MM.1S (cell line): ENCODE data around the gene SUDS3.

Source experiments
- DNase-seq: peaks from one replicate; pipeline ENCODE4 v3.0.0-alpha.2; 2015
- H2AFZ ChIP-seq: fragments of 300-600 bp; sonication (generic); 2 replicates; pipeline ENCODE4 v1.6.0; 2016; ENCODE audit warnings: antibody characterized with exemption, low read length
- H3F3A ChIP-seq: fragments of 300-600 bp; sonication (generic); 2 replicates; pipeline ENCODE4 v1.6.1; 2016; ENCODE audit warnings: mild to moderate bottlenecking, antibody characterized with exemption, low read length, moderate library complexity, mixed read lengths; ENCODE audit not compliant: insufficient read depth
- H3K27ac ChIP-seq: fragments of 300-600 bp; sonication (generic); 2 replicates; pipeline ENCODE4 v1.5.1; 2016; ENCODE audit warnings: mild to moderate bottlenecking, low read length
- H3K27me3 ChIP-seq: fragments of 300-600 bp; sonication (generic); replicated peaks from 2 replicates; pipeline ENCODE4 v1.6.0; 2016; ENCODE audit warnings: low read length; ENCODE audit not compliant: insufficient read depth
- H3K36me3 ChIP-seq: fragments of 300-600 bp; sonication (generic); replicated peaks from 2 replicates; pipeline ENCODE4 v1.6.1; 2016; ENCODE audit warnings: mild to moderate bottlenecking, low read length, mixed read lengths; ENCODE audit not compliant: insufficient read depth
- H3K4me1 ChIP-seq: fragments of 300-600 bp; sonication (generic); 2 replicates; pipeline ENCODE4 v1.6.1; 2016; ENCODE audit warnings: low read length, mixed read lengths
- H3K4me2 ChIP-seq: fragments of 300-600 bp; sonication (generic); 2 replicates; pipeline ENCODE4 v1.6.0; 2016; ENCODE audit warnings: low read depth, low read length
- H3K4me3 ChIP-seq: fragments of 300-600 bp; sonication (generic); 2 replicates; pipeline ENCODE4 v1.5.1; 2016; ENCODE audit warnings: low read length, mixed read lengths
- H3K79me2 ChIP-seq: fragments of 300-600 bp; sonication (generic); 2 replicates; pipeline ENCODE4 v1.6.1; 2016; ENCODE audit warnings: mixed run types, low read length, mixed read lengths
- H3K9ac ChIP-seq: fragments of 300-600 bp; sonication (generic); 2 replicates; pipeline ENCODE4 v1.6.1; 2016; ENCODE audit warnings: low read length, mixed read lengths
- H3K9me2 ChIP-seq: fragments of 300-600 bp; sonication (generic); replicated peaks from 2 replicates; pipeline ENCODE4 v1.6.1; 2016; ENCODE audit warnings: mild to moderate bottlenecking, low read length, mixed read lengths; ENCODE audit not compliant: insufficient read depth
- H3K9me3 ChIP-seq: fragments of 300-600 bp; sonication (generic); replicated peaks from 2 replicates; pipeline ENCODE4 v1.6.1; 2016; ENCODE audit warnings: mild to moderate bottlenecking, low read length, mixed read lengths; ENCODE audit not compliant: insufficient read depth
- H4K20me1 ChIP-seq: fragments of 300-600 bp; sonication (generic); 2 replicates; pipeline ENCODE4 v1.6.1; 2016; ENCODE audit warnings: mild to moderate bottlenecking, low read length, moderate library complexity, mixed read lengths; ENCODE audit not compliant: insufficient read depth
- CTCF ChIP-seq: fragments of 300-600 bp; sonication (generic); IDR thresholded peaks from 2 replicates; pipeline ENCODE4 v1.5.1; 2016; ENCODE audit warnings: antibody characterized with exemption, low read length, mixed read lengths
- EZH2 ChIP-seq: fragments of 300-600 bp; sonication (generic); optimal IDR thresholded peaks from 2 replicates; pipeline ENCODE3; 2017; ENCODE audit warnings: low read depth, mild to moderate bottlenecking, antibody characterized with exemption, low read length, mixed read lengths
- EZH2phosphoT487 ChIP-seq: fragments of 300-600 bp; sonication (generic); IDR thresholded peaks from 2 replicates; pipeline ENCODE4 v1.6.1; 2018; ENCODE audit warnings: antibody characterized with exemption, low read length

Gene SUDS3

DNA sequence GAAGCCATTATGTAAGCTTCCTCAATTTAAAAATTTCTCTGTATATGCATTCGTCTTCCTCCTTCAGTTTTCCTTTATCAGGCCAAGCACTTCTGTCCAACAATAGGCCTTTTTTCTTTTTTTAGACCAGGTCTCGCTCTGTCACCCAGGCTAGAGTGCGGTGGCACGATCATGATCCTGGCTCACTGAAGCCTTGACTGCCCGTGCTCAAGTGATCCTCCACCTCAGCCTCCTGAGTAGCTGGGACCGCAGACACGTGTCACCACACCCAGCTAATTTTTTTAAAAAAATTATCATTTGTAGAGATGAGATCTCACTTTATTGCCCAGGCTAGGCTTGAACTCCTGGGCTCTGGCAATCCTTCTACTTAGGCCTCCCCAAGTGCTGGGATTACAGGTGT lies 29.5 kb upstream of the SUDS3 start:
- H3K9ac ChIP-seq: no peak overlapping the region
- no peak overlapping the region for H3K4me3 ChIP-seq
- H3K79me2 ChIP-seq: no peaks in the 10 kb centered on the region
- no peaks in the 10 kb centered on the region for H3K27me3 ChIP-seq
- no peaks in the 10 kb centered on the region for H4K20me1 ChIP-seq
- H3K36me3 ChIP-seq: no peaks in the 10 kb centered on the region
- no peak overlapping the region for H3K27ac ChIP-seq
- H3K4me2 ChIP-seq: no peak overlapping the region
- H2AFZ ChIP-seq: no peak overlapping the region
- no peak for DNase-seq
- H3K9me3 ChIP-seq: no peaks in the 10 kb centered on the region
- H3K9me2 ChIP-seq: no peaks in the 10 kb centered on the region
- TF ChIP-seq EZH2phosphoT487 (no peak), CTCF (no peak), EZH2 (no peak)
- H3F3A ChIP-seq: no peaks in the 10 kb centered on the region
- H3K4me1 ChIP-seq: no peaks in the 10 kb centered on the region

- Histone ChIP-seq H2AFZ (no peak overlapping the region), H3K4me1 (no peaks in the 10 kb centered on the region), H3K4me3 (no peak overlapping the region), H3K9me3 (no peaks in the 10 kb centered on the region), H3F3A (no peaks in the 10 kb centered on the region), H3K4me2 (no peak overlapping the region), H4K20me1 (no peaks in the 10 kb centered on the region), H3K36me3 (no peaks in the 10 kb centered on the region), H3K9me2 (no peaks in the 10 kb centered on the region), H3K9ac (no peak overlapping the region), H3K27me3 (no peaks in the 10 kb centered on the region), H3K27ac (no peak overlapping the region), H3K79me2 (no peaks in the 10 kb centered on the region)
- TF ChIP-seq EZH2phosphoT487 (no peak), EZH2 (no peak), CTCF (no peak)
- DNase-seq: no peak
Observed at GRCh38 chr12:118347916-118348315, 28.4 kb upstream of the SUDS3 start.

- TF ChIP-seq EZH2 (no peak), CTCF (no peak), EZH2phosphoT487 (no peak)
- Histone ChIP-seq H4K20me1 (no peaks in the 10 kb centered on the region), H2AFZ (no peak overlapping the region), H3K9me2 (no peaks in the 10 kb centered on the region), H3K4me2 (no peak overlapping the region), H3F3A (no peaks in the 10 kb centered on the region), H3K4me3 (no peak overlapping the region), H3K27me3 (no peaks in the 10 kb centered on the region), H3K9ac (no peak overlapping the region), H3K9me3 (no peaks in the 10 kb centered on the region), H3K36me3 (no peaks in the 10 kb centered on the region), H3K79me2 (no peaks in the 10 kb centered on the region), H3K27ac (no peak overlapping the region), H3K4me1 (no peaks in the 10 kb centered on the region)
- DNase-seq: no peak
Observed at GRCh38 chr12:118350908-118351559, 25.3 kb upstream of the SUDS3 start.
